Heart left ventricle (tissue), 16 donors: Measurements from ENCODE around the gene RUNDC3A. TPM values are rescaled to one million over a fixed set of nuclear protein-coding genes. Genes with fewer than 3 reads are reported as not detected.

ENCODE experiments used
- ATAC-seq, 4 donors: fragments of 200-7000 bp; cut with Tn5 transposase; one replicate each; pipeline ENCODE4 v1.9.1; 2020 to 2022; ENCODE audit warnings: moderate library complexity in 4 of 4, mild to moderate bottlenecking in 3 of 4, moderate number of reproducible peaks in 1 of 4
- DNase-seq, 5 donors: peaks; one replicate each; pipeline ENCODE4 v3.0.0-alpha.2; 2020
- H3K27ac ChIP-seq, 12 donors: fragments of 200-600 bp; sonication (generic) in 4 of 12; one replicate each; pipeline versions ENCODE4 v1.5.0 to v1.8.0; 2016 to 2022; ENCODE audit warnings: mild to moderate bottlenecking in 2 of 12
- H3K27me3 ChIP-seq, 9 donors: fragments of 200-600 bp; sonication (generic) in 2 of 9; one replicate each; pipeline versions ENCODE4 v1.5.1 to v1.8.0; 2016 to 2022; ENCODE audit warnings: mild to moderate bottlenecking in 3 of 9
- H3K36me3 ChIP-seq, 9 donors: fragments of 200-600 bp; sonication (generic) in 2 of 9; one replicate each; pipeline versions ENCODE4 v1.5.0 to v1.8.0; 2018 to 2022; ENCODE audit warnings: mild to moderate bottlenecking in 2 of 9
- H3K4me1 ChIP-seq, 12 donors: fragments of 200-600 bp; sonication (generic) in 4 of 12; one replicate each; pipeline versions ENCODE4 v1.5.0 to v1.8.0; 2016 to 2022; ENCODE audit warnings: mild to moderate bottlenecking in 3 of 12
- H3K4me3 ChIP-seq, 12 donors: fragments of 200-600 bp; sonication (generic) in 4 of 12; one replicate each; pipeline versions ENCODE4 v1.5.0 to v1.8.0; 2017 to 2022; ENCODE audit warnings: mild to moderate bottlenecking in 9 of 12, moderate library complexity in 4 of 12
- H3K9me3 ChIP-seq, 12 donors: fragments of 200-600 bp; sonication (generic) in 4 of 12; one replicate each; pipeline versions ENCODE4 v1.5.0 to v1.8.0; 2016 to 2022; ENCODE audit warnings: mild to moderate bottlenecking in 1 of 12
- CTCF ChIP-seq, 12 donors: fragments of 200-600 bp; sonication (generic) in 4 of 12; IDR thresholded peaks; one replicate each; pipeline versions ENCODE4 v1.5.0 to v1.8.0; 2018 to 2022; ENCODE audit warnings: antibody characterized with exemption in 12 of 12, mild to moderate bottlenecking in 5 of 12
- POLR2A ChIP-seq, 2 donors: fragments of 450-650 bp; IDR thresholded peaks; one replicate each; pipeline ENCODE4 v1.6.1; 2017; ENCODE audit warnings: antibody characterized with exemption in 2 of 2, mild to moderate bottlenecking in 2 of 2, moderate library complexity in 2 of 2
- WGBS, 4 donors: extraction: QIAGEN DNeasy Blood & Tissue Kit in 2 of 4; methylation state at CpG; one replicate each; pipeline versions ENCODE4 v1.1.5 to v1.1.7; 2013 to 2018; 5-methylcytosine and 5-hydroxymethylcytosine counted together
- intact Hi-C, 10 donors: fragments of 100-400 bp; cut with DNase I; formaldehyde crosslinking; loops; one replicate each; pipeline versions ENCODE4 v1.11.1 to v1.14.2; 2022
- long read RNA-seq, 3 donors: library from polyadenylated mRNA; unstranded; transcript quantifications; one replicate each; pipeline ENCODE4 v2.0.0, GENCODE V29; 2020 to 2021
- polyA plus RNA-seq, 2 donors: library from polyadenylated mRNA; stranded (reverse); fragments of 200-250 nt; gene quantifications; one replicate each; pipeline ENCODE4 v1.2.3, GENCODE V29; 2013
- total RNA-seq, 9 donors: library from RNA; depleted of rRNA in 2 of 9; stranded (reverse); fragments of >200 nt in 2 of 9; fragmentation: NEBNext Ultra II Directional in 3 of 9; extraction: Animal tissue kit (Norgen Biotek cat#: 25700) in 3 of 9; gene quantifications; one replicate each; pipeline versions ENCODE4 v1.1.0 to v1.2.4, GENCODE V29; 2016 to 2023
- donor health status: ischemic (EF 13 %, LVEDD 7.1; RV severe dilation, severe dysfunction).
- donor health status: healthy with polysubstance abuse.
- donor health status: DM: no; HTN: yes; CAD: no.
- donor health status: DM: no; HTN: no; CAD: no.
- donor health status: ischemic (EF 25% LVEDD 6.9; RV normal size, moderate dysfunction).
- donor health status: ischemic (EF 25% LVEDD 5.7; RV mildly dilated, moderate dysfunction).
- donor health status: healthy.
- donor health status: DM: yes; HTN: yes; CAD: no.
- donor health status: ischemic (EF 35%, LVEDD 5.7; RV mildly dilated, moderate dysfunction).
- donor health status: nonischemic (EF 11% LVEDD 7.7; RV severe dilation, severe dysfunction).
- donor health status: DM: yes; HTN: yes; CAD: no.
- donor health status: PGD.
- donor health status: ischemic (EF 29% LVEDD 5.4; RV normal size, mild dysfunction).
- donor health status: nonischemic (EF 23%, LVEDD 6.1; RV moderate dilation, normal function).

The RUNDC3A gene
- total RNA-seq (1 to 10 TPM in 2 of 9 donors, under 1 TPM in 6, not detected in 1; 0.27 to 1.3 (median 0.57) TPM), polyA plus RNA-seq (under 1 TPM; 0.19 to 0.57 TPM)
- long read RNA-seq, donor 1 = 0 reads
- long read RNA-seq, donor 2 = 0 reads
- long read RNA-seq, donor 3 = 0 reads

GRCh38 chr17:44308320-44308818 is at the start of gene RUNDC3A:
RUNDC3A (plus strand) TSS chr17:44308601; CDS start chr17:44308833, 232 bp downstream.
- intact Hi-C loops = loop anchor here in 1 of 10 donors (5.0 kb wide), 1 partner anchor 86 kb away; no protein-coding TSS in a partner anchor
- H3K9me3 ChIP-seq = no peaks in the 10 kb centered on the region
- H3K36me3 ChIP-seq = no peaks in the 10 kb centered on the region
- H3K4me1 ChIP-seq = peaks cover 0 to 20% (median 16%) of the 10 kb centered on the region in 12 donors
- H3K27me3 ChIP-seq = peaks cover 0 to 24% (median 7%) of the 10 kb centered on the region in 9 donors
- peak within 1 kb of the TSS in 4 of 12 donors; percentile 1 to 84 (median 37) for H3K27ac ChIP-seq
- peak; percentile 88 to 92 (median 89) for DNase-seq
- 1 to 2% (median 2%) methylated on average over 18 to 39 of the region's 39 CpGs for WGBS, 4 donors
- TF ChIP-seq CTCF (IDR thresholded peaks at IDR 0.05) (no peak), POLR2A (IDR thresholded peaks at IDR 0.05) (no peak)
- ATAC-seq = peak; percentile 95 to 99 (median 98)
- peak within 1 kb of the TSS; percentile 27 to 62 (median 53) for H3K4me3 ChIP-seq

GRCh38 chr17:44258811-44259351 is 49.5 kb upstream of the RUNDC3A start:
- ATAC-seq (no peak), DNase-seq (no peak)
- TF ChIP-seq CTCF (IDR thresholded peaks at IDR 0.05) (no peak), POLR2A (IDR thresholded peaks at IDR 0.05) (no peak)
- Histone ChIP-seq H3K9me3 (no peaks in the 10 kb centered on the region), H3K27ac (no peak overlapping the region), H3K4me3 (no peak overlapping the region), H3K27me3 (no peaks in the 10 kb centered on the region), H3K4me1 (no peaks in the 10 kb centered on the region), H3K36me3 (no peaks in the 10 kb centered on the region)
- 80 to 89% (median 85%) methylated on average over 12 to 17 of the region's 17 CpGs for WGBS, 4 donors
- intact Hi-C loops = no loop called here

GRCh38 chr17:44260296-44260695 is 48.1 kb upstream of the RUNDC3A start:
- DNase-seq (no peak), ATAC-seq (no peak)
- 88 to 95% (median 93%) methylated on average over 5 to 6 of the region's 6 CpGs for WGBS, 4 donors
- Histone ChIP-seq H3K27ac (no peak overlapping the region), H3K4me3 (no peak overlapping the region), H3K9me3 (no peaks in the 10 kb centered on the region), H3K4me1 (no peaks in the 10 kb centered on the region), H3K27me3 (no peaks in the 10 kb centered on the region), H3K36me3 (no peaks in the 10 kb centered on the region)
- no peak for TF ChIP-seq POLR2A (IDR thresholded peaks at IDR 0.05)
- intact Hi-C loops = loop anchor here in 1 of 10 donors (5.0 kb wide), 1 partner anchor 52 kb away; no protein-coding TSS in a partner anchor

- TF ChIP-seq CTCF (IDR thresholded peaks at IDR 0.05) (no peak), POLR2A (IDR thresholded peaks at IDR 0.05) (no peak)
- no peak for DNase-seq
- Histone ChIP-seq H3K9me3 (no peaks in the 10 kb centered on the region), H3K4me3 (no peak overlapping the region), H3K27ac (no peak overlapping the region), H3K27me3 (no peaks in the 10 kb centered on the region), H3K36me3 (no peaks in the 10 kb centered on the region), H3K4me1 (no peaks in the 10 kb centered on the region)
- 72 to 78% (median 75%) methylated on average over 10 to 11 of the region's 11 CpGs for WGBS, 4 donors
- no peak for ATAC-seq
- intact Hi-C loops = loop anchor here in 1 of 10 donors (5.0 kb wide), 1 partner anchor 50 kb away; no protein-coding TSS in a partner anchor
Observed at GRCh38 chr17:44262654-44263225, 45.7 kb upstream of the RUNDC3A start.
